HG02943 (cell line): ENCODE measurements around the gene TAS1R2.
"Not testable (repeated sequence)": the region's sequence is repeated elsewhere in the genome, so short reads cannot be mapped to it uniquely, and the experiment has no call there.

Experiments
- ATAC-seq: cut with Tn5 transposase; IDR thresholded peaks from one replicate; pipeline ENCODE4 v1.9.1; 2021; ENCODE audit warnings: mild to moderate bottlenecking, low read depth, moderate library complexity; ENCODE audit not compliant: unreplicated experiment

TAS1R2 gene

GRCh38 chr1:18870595-18870865, 11.1 kb upstream of the TAS1R2 start:
- ATAC-seq, result not testable (repeated sequence)

GRCh38 chr1:18869847-18870594, 10.6 kb upstream of the TAS1R2 start:
- ATAC-seq, result no peak

DNA sequence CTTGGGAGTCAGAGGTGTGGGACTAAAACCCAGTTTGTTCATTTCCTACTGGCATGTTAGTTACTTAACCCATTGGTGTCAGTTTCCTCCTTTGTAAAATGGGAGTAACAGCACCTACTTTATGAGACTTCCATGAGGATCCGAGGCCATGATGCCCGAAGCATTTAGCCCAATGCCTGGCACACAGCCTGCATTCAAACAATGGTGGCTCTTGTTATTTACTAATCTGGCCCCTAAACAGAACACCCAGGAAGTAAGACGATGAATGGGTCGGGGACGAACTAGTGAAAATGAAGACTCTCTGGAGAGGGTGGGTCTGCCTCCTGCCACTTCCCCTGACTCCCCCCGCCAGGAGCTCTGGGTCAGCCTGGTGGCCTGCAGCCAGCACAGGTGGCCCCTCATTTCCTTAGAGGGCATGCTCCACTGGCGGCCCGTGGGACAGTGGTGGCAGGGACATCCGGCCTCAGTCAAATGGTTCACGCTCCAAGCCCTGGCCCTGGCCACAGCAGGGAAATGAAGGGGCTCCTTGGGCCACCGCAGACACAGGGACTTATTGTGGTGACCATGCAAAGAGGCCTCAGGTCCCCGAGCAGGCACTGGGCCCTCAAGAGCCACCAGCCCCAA, 9.5 kb upstream of the TAS1R2 start:
- no peak for ATAC-seq

DNA sequence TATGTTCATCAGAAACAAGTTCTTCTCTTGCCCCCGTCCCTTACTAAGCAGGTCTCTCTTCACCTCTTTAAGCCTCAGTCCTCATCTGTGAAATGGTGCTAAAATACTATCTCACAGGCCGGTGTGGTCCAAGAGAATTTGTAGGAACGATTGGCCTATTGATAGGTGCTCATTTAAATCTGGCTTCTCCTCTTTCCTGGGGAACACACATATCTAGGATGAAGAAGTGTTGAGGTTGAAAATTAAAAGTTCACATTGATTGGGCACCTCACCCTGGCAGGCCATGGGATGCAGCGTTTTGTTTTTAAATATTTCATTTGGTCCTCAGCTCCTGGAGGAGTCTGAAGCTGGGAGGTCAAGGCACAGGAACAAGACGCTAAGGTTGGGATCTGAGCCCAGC, 8.9 kb upstream of the TAS1R2 start:
- no peak for ATAC-seq

GRCh38 chr1:18866846-18867245, 7.4 kb upstream of the TAS1R2 start:
- no peak for ATAC-seq

DNA sequence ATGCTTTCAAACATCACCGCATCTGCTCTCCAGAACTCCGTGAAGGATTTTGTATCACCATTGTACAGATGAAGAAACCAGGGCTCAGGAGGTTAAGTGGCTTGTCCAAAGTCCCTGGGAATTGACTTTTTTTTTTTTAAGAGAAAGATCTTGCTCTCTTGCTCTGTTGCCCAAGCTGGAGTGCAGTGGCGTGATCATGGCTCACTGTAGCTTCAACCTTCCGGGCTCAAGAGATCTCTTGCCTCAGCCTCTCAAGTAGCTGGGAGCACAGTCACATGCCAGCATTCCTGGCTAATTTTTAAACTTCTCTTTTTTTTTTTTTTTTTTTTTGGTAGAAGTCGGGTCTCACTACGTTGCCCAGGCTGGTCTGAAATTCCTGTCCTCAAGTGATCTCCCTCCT, 6.9 kb upstream of the TAS1R2 start:
- ATAC-seq, result no peak

GRCh38 chr1:18865176-18865575, 5.7 kb upstream of the TAS1R2 start:
- no peak for ATAC-seq

DNA sequence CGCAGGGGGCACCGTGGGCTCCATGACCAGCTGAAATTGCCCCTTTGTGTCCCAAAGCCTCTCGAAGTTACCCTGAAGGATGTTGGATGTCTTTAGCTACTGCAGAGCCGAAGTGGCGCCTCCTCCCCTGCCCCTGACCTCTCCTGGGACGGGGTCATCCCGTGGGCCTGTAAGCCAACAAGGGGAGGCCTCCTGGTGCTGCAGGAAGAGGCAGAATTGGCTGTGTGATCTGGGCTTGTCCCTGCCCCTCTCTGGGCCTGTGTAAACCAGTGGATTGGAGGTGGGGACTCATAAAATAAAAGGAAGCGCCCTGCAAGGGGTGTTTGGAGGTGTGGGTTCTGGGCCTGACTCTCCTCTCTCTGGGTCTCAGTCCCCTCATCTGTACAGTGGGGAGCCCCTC, 2.1 kb upstream of the TAS1R2 start:
- ATAC-seq, result no peak

DNA sequence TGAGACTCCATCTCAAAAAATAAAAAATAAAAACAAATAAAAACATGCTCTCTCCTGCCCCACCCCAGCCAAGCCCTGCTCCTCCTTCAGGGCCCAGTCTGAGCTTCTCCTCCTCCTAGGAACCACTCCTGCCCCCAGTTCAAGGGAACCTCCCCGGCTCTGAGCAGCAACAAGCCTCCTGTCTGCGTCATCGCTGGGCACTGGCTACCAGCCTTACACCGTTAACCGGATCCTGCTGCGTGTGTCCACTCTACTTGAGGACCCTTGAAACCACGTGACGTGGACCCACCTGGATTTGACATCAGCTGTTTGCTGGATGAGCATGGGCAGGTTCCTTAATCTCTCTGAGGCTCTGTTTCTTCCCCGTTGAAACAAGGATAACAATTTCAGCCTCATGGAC, 1.6 kb upstream of the TAS1R2 start:
- ATAC-seq, result no peak

DNA sequence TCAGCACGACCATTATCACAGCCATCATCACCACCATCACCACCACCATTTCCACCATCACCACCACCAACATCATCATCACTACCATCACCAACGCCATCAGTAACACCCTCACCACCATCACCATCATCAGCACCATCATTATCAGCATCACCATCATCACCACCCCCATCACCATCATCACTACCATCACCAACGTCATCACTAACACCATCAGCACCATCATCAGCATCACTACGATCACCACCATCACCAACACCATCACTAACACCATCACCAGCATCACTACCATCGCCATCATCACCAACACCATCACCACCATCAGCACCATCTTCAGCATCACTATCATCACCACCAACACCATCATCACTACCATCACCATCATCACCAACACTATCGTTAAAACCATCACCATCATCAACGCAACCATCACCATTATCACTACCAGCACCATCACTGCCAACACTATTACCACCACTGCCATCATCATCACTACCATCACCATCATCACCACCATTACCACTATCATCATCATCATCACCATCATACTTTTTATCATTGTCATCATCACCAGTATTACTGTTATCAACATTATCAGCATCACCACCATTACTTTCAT, 1.3 kb downstream of the TAS1R2 start:
- ATAC-seq, result no peak

- ATAC-seq, result no peak
These were observed 3.0 kb downstream of the TAS1R2 start for GRCh38 chr1:18856435-18856834.

DNA sequence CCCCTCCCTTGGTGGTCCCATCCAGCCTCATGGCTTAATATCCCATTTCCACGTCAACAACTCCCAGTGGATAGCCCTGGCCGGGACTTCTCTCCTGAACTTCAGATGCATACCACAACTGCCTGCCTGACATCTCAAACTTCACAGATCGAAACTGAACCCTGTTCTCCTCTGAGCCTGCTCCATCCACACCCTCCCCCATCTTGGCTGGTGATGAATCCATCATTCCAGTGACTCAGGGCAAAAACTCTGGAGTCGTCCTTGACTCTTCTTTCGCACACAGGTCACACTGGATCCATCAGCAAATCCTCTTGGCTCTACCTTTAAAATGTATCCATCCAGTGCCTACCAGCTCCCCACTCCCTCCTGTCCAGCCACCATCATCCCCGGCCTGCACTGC, 3.9 kb downstream of the TAS1R2 start:
- ATAC-seq, result no peak

DNA sequence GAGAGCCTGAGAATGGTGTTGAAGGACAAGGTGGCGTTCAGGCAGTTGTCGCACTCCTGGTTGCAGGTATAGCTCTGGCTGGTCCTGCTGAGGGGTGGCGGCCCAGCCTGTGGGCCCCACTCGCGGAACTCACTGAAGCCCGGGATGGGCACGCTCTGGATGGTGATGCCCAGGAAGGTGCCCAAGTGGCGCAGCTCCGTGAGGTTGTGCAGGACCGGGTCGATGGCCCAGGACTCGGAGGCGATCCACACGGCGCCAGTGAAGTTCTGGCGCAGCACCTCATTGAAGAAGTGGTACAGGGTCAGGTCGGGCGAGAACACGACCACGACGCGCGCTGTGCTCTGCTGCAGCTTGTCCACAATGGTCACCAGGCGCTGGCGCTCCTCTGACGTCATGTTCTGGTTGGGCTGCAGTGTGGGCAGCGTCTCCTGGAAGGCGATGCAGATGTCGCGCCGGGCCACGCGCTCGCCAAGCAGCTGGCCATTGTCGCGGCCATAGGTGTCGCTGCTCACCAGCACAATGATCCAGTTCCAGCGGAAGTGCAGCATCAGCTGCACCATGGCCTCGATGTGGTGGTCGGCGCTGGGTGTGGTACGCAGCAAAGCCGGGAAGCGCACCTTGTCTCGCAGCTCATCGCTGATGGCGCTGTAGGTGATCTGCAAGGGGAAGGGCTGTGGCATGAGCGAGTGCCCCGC, 5.0 kb downstream of the TAS1R2 start:
- no peak for ATAC-seq

DNA sequence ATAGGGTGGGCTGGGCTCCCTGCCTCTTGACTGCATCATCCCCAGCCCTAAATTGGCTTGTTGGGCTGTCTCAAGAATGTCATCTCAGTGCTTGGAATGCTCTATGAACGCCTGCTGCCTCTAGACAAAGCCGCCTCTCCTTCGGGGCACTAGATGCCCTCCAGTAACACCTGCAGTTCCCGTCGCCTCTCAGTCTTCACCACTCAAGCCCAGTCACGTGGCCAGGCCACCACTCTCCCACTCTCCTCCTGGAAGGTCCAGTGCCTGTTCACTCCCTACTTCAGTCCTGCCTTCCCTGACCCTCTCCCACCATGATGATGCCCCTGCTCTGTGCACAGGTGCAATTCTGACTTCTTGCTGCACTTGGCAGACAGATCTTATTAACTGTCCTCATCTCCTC, 7.0 kb downstream of the TAS1R2 start:
- ATAC-seq, result no peak

DNA sequence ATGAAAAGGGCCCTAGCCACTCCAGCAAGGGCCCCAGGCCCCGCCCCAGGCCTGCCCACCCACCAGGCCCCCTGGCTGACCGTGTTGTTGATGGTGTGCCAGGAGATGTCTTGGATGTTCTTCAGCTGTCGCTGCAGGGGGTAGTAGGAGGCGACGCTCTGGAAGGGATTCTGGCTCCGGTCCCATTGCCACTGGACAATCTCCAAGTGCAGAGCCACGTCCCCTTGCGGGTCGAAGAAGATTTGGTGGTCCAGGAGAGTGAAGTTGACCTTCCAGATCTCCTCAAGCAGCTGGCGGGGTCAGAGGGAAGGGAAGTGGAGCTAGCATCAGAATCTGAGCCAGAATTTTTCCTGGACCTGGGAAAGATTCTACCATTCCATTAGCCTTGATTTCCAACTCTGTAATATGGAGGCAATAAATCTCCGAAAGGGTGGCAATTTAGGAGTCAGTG, 10.2 kb downstream of the TAS1R2 start:
- ATAC-seq, result no peak

- ATAC-seq, result not testable (repeated sequence)
These were observed 11.7 kb downstream of the TAS1R2 start for GRCh38 chr1:18847723-18848122.

DNA sequence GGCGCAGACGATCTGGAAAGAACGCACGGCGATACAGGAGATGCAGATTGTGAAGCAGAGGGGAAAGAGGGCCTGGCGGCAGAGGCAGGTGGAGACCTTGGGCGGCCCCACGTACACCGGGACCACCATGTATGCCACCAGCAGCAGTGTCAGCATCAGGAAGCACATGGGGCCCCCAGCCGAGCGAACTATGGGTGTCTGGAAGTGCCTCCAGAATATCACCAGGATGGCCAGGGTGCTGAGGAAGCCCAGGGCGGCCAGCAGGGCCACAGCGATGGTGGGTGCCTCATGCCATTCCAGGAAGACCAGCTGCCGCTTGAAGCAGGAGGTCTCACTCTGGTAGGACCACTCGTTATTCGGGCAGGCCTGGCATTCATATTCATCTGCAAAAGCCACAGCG, 19.3 kb downstream of the TAS1R2 start:
- ATAC-seq, result no peak

- no peak for ATAC-seq
These were observed 22.8 kb downstream of the TAS1R2 start for GRCh38 chr1:18836654-18837053.

DNA sequence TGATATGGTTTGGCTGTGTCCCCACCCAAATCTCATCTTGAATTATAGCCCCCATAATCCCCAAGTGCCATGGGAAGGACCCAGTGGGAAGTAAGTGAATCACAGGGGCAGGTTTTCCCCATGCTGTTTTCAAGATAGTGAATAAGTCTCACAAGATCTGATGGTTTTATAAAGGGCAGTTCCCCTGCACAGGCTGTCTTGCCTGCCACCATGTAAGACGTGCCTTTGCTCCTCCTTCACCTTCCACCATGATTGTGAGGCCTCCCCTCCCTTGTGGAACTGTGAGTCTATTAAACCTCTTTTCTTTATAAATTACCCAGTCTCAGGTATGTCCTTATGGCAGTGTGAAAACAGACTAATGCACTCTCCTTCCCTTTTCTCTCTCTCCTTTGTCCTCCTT, 27.1 kb downstream of the TAS1R2 start:
- not testable (repeated sequence) for ATAC-seq

- ATAC-seq, result no peak
These were observed 27.8 kb downstream of the TAS1R2 start for GRCh38 chr1:18831656-18832055.

DNA sequence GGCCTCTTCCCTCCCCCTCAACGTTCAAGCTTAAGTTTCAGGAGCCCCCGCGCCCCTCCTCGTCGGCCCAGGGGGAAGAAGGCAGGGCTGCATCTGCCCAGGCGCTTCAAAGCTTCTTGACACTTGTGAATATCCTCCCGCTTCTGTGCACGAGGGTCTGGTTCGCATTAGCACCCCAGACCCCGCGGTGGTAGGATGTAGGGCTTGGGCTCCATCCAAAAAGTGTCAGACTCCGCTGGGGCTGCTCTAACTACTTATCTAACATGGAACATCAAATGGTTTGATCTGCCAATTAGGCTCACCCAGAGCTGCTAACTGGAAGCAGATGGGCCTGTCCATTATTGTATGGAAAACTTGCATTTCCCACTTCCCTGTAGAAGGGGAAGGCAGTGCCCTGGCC, 28.9 kb downstream of the TAS1R2 start:
- no peak for ATAC-seq

DNA sequence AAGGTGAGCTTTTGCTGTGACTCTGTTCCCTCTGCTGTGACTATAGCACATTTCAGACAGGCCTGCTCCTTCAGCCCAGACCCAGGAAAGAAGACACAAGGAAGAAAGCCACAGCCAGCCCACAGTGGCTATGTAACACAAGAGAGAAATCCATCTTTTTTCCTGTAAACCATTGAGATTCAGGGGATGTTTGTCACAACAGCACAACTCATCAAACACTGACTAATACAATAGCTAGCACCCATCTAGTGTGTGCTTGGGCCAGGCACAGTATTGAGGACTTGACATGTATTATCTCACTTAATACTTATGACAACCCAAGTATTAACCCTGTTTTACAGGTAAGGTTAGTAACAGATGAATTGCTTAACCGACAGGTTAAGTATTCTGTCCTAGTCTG, 29.8 kb downstream of the TAS1R2 start:
- ATAC-seq, result no peak
